Lower lobe of right lung (tissue), 2 donors: ENCODE results near the gene GYPC. TPM values are rescaled to one million over a fixed set of nuclear protein-coding genes. Genes with fewer than 3 reads are reported as not detected.

ENCODE experiments used
- ATAC-seq, 2 donors: fragments of 200-7000 bp; cut with Tn5 transposase; one replicate each; pipeline ENCODE4 v1.9.1; 2020 to 2022; ENCODE audit warnings: mild to moderate bottlenecking in 2 of 2, moderate library complexity in 2 of 2
- DNase-seq: peaks from one replicate; pipeline ENCODE4 v3.0.0-alpha.2; 2020
- H3K27ac ChIP-seq: fragments of 200-600 bp; one replicate; pipeline ENCODE4 v1.8.0; 2022
- H3K27me3 ChIP-seq: fragments of 200-600 bp; one replicate; pipeline ENCODE4 v1.8.0; 2022; ENCODE audit warnings: low read depth
- H3K36me3 ChIP-seq: fragments of 200-600 bp; one replicate; pipeline ENCODE4 v1.8.0; 2022; ENCODE audit warnings: mild to moderate bottlenecking
- H3K4me1 ChIP-seq: fragments of 200-600 bp; one replicate; pipeline ENCODE4 v1.8.0; 2022
- H3K4me3 ChIP-seq: fragments of 200-600 bp; one replicate; pipeline ENCODE4 v1.8.0; 2022; ENCODE audit warnings: mild to moderate bottlenecking
- H3K9me3 ChIP-seq: fragments of 200-600 bp; one replicate; pipeline ENCODE4 v1.8.0; 2022
- intact Hi-C: fragments of 100-400 bp; cut with DNase I; formaldehyde crosslinking; loops from one replicate; pipeline ENCODE4 v1.11.0; 2022
- total RNA-seq: library from RNA; stranded (reverse); fragmentation: NEBNext Ultra II Directional; extraction: Animal tissue kit (Norgen Biotek cat#: 25700); gene quantifications from one replicate; pipeline ENCODE4 v1.2.1, GENCODE V29; 2021
- TF ChIP-seq, protein P1 (sequence below): fragments of 200-600 bp; IDR thresholded peaks from one replicate; pipeline ENCODE4 v1.8.0; 2022; ENCODE audit warnings: antibody characterized with exemption, mild to moderate bottlenecking
- donor health status: DM: no; HTN: yes; CAD: no; lungs with severe emphysema.

The GYPC gene
- total RNA-seq, 1 donor from 2014 or later, result 92.6 TPM

GRCh38 chr2:126656431-126657147 is 631 bp downstream of the GYPC start:
- intact Hi-C loops, result no loop called here
- Histone ChIP-seq H3K4me1 (peaks cover 63% of the 10 kb centered on the region), H3K36me3 (no peaks in the 10 kb centered on the region), H3K27ac (peak overlapping the region; percentile 96), H3K9me3 (no peaks in the 10 kb centered on the region), H3K4me3 (peak overlapping the region; percentile 71), H3K27me3 (no peaks in the 10 kb centered on the region)
- DNase-seq, result peak; percentile 70
- ATAC-seq, result peak; percentile 37 to 42
- TF ChIP-seq, protein P1, sequence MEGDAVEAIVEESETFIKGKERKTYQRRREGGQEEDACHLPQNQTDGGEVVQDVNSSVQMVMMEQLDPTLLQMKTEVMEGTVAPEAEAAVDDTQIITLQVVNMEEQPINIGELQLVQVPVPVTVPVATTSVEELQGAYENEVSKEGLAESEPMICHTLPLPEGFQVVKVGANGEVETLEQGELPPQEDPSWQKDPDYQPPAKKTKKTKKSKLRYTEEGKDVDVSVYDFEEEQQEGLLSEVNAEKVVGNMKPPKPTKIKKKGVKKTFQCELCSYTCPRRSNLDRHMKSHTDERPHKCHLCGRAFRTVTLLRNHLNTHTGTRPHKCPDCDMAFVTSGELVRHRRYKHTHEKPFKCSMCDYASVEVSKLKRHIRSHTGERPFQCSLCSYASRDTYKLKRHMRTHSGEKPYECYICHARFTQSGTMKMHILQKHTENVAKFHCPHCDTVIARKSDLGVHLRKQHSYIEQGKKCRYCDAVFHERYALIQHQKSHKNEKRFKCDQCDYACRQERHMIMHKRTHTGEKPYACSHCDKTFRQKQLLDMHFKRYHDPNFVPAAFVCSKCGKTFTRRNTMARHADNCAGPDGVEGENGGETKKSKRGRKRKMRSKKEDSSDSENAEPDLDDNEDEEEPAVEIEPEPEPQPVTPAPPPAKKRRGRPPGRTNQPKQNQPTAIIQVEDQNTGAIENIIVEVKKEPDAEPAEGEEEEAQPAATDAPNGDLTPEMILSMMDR, result no peak

GRCh38 chr2:126657148-126657635 is 1.2 kb downstream of the GYPC start:
- Histone ChIP-seq H3K4me3 (peak overlapping the region; percentile 71), H3K9me3 (no peaks in the 10 kb centered on the region), H3K36me3 (no peaks in the 10 kb centered on the region), H3K27me3 (no peaks in the 10 kb centered on the region), H3K4me1 (peaks cover 69% of the 10 kb centered on the region), H3K27ac (peak overlapping the region; percentile 96)
- intact Hi-C loops, result no loop called here
- DNase-seq (peak; percentile 63), ATAC-seq (peak; percentile 49 to 62)
- TF ChIP-seq, protein P1, result no peak

GRCh38 chr2:126657636-126658318 is 1.8 kb downstream of the GYPC start:
- H3K4me1 ChIP-seq, result peaks cover 75% of the 10 kb centered on the region
- intact Hi-C loops, result no loop called here
- TF ChIP-seq, protein P1, result no peak

DNA sequence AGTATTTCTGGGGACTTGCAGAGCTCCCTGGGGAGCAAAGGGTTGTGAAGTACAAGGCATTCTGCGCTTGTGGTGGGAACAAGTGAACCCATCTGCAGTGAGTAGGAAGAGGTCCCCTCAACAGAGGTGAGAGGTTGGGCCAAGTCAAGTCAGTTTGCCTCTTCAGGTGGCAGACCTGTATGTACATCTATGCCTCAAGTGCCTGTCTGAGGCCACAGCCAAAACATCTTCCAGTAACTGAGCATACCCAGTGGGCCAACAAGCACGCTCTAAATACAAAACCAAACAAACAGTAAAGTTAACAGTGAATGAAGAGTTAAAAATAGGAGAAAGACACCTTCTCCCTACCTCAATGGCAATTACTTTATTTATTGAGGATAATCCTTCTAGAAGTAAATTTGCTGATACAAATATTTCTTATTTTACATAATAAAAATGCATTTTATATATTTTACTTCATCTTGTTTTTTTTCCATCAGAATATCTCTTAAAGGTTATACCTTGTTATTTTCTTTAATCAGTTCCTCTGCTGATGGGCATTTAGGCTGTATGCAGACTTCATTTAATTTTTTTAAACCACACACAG is 2.5 kb downstream of the GYPC start:
- no peak for ATAC-seq
- intact Hi-C loops, result no loop called here
- peaks cover 82% of the 10 kb centered on the region for H3K4me1 ChIP-seq
- H3K4me3 ChIP-seq, result peak overlapping the region; percentile 71
- no peaks in the 10 kb centered on the region for H3K9me3 ChIP-seq
- no peak for DNase-seq
- no peaks in the 10 kb centered on the region for H3K27me3 ChIP-seq
- H3K27ac ChIP-seq, result peak overlapping the region; percentile 96
- TF ChIP-seq, protein P1, result no peak
- H3K36me3 ChIP-seq, result no peaks in the 10 kb centered on the region

More at GRCh38 chr2:126657636-126658318, 1.8 kb downstream of the GYPC start:
- Histone ChIP-seq H3K36me3 (no peaks in the 10 kb centered on the region), H3K4me3 (peak overlapping the region; percentile 71), H3K27me3 (no peaks in the 10 kb centered on the region), H3K9me3 (no peaks in the 10 kb centered on the region), H3K27ac (peak overlapping the region; percentile 96)
- DNase-seq, result peak; percentile 84
- ATAC-seq, result peak; percentile 80 to 83

DNA sequence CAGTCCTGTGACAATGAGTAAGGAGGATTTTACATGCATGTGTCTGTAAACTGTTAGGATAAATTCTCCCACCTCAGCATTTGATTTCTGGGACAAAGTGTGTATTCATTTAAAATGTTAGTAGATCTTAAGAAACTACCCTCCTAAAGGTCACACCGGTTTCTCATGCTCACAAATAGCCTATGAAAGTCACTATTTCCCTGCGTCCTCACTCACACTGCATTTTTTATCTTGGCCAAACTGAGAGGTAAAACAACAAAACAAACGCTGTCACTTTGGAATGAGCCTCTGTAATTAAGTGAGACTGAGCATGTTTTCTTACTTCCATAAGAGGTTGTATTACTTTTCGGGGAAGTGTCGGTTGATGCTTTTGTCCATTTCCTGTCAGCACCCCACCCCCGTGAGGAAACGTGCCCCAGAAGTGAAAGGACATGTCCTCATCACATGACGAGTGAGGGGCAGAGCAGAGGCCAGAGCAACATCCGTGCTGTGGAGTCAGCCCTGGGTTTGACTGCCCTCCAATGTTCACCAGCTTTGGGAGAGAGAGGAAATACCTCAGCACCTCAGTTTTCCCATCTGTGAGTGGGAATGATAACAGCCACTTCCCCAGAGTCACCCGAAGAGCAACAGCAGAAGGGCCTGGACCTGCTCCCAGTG is 3.1 kb downstream of the GYPC start:
- Histone ChIP-seq H3K27me3 (no peaks in the 10 kb centered on the region), H3K4me1 (peaks cover 88% of the 10 kb centered on the region), H3K9me3 (no peaks in the 10 kb centered on the region), H3K36me3 (no peaks in the 10 kb centered on the region), H3K4me3 (no peak overlapping the region), H3K27ac (peak overlapping the region; percentile 96)
- DNase-seq, result peak; percentile 81
- peak; percentile 54 to 55 for ATAC-seq
- TF ChIP-seq, protein P1, result no peak
- intact Hi-C loops, result no loop called here
